GM18873 (cell line): ENCODE data around the gene CPEB3.
"Not testable (repeated sequence)": the region's sequence is repeated elsewhere in the genome, so short reads cannot be mapped to it uniquely, and the experiment has no call there.

Experiments
- ATAC-seq: cut with Tn5 transposase; IDR thresholded peaks from one replicate; pipeline ENCODE4 v1.9.1; 2021; ENCODE audit warnings: mild to moderate bottlenecking, moderate library complexity, moderate number of reproducible peaks; ENCODE audit not compliant: unreplicated experiment, low FRiP score

The CPEB3 gene

GRCh38 chr10:92052741-92053140, 238.1 kb downstream of the CPEB3 start:
- ATAC-seq, result no peak

GRCh38 chr10:92052088-92052487, 238.8 kb downstream of the CPEB3 start:
- ATAC-seq, result no peak

- ATAC-seq, result no peak
Observed at GRCh38 chr10:92047215-92047614, 243.7 kb downstream of the CPEB3 start.

- no peak for ATAC-seq
Observed at GRCh38 chr10:92045641-92046106, 245.2 kb downstream of the CPEB3 start.

GRCh38 chr10:92042541-92042940, 248.3 kb downstream of the CPEB3 start:
- ATAC-seq, result no peak

- ATAC-seq, result no peak
Observed at GRCh38 chr10:92038949-92039348, 251.9 kb downstream of the CPEB3 start.

- ATAC-seq, result not testable (repeated sequence)
Observed at GRCh38 chr10:92033070-92033469, 257.8 kb downstream of the CPEB3 start.

GRCh38 chr10:92031580-92031979, 259.3 kb downstream of the CPEB3 start:
- ATAC-seq, result no peak

GRCh38 chr10:92027141-92027540, 263.7 kb downstream of the CPEB3 start:
- no peak for ATAC-seq

- ATAC-seq, result not testable (repeated sequence)
Observed at GRCh38 chr10:92025340-92025739, 265.5 kb downstream of the CPEB3 start.

GRCh38 chr10:92024700-92025099, 266.2 kb downstream of the CPEB3 start:
- no peak for ATAC-seq

- ATAC-seq, result no peak
Observed at GRCh38 chr10:92014620-92015019, 276.3 kb downstream of the CPEB3 start.

- ATAC-seq, result no peak
Observed at GRCh38 chr10:92011560-92012214, 279.2 kb downstream of the CPEB3 start.

GRCh38 chr10:92010047-92010735, 280.7 kb downstream of the CPEB3 start:
- no peak for ATAC-seq

- ATAC-seq, result no peak
Observed at GRCh38 chr10:92009445-92009844, 281.4 kb downstream of the CPEB3 start.

- ATAC-seq, result no peak
Observed at GRCh38 chr10:92005978-92006377, 284.9 kb downstream of the CPEB3 start.

GRCh38 chr10:92003258-92003657, 287.6 kb downstream of the CPEB3 start:
- ATAC-seq, result no peak

GRCh38 chr10:92001995-92002394, 288.9 kb downstream of the CPEB3 start:
- ATAC-seq, result no peak

GRCh38 chr10:92001581-92001980, 289.3 kb downstream of the CPEB3 start:
- no peak for ATAC-seq
